ENCODE measurements around the gene TTBK2.

TTBK2 gene

DNA sequence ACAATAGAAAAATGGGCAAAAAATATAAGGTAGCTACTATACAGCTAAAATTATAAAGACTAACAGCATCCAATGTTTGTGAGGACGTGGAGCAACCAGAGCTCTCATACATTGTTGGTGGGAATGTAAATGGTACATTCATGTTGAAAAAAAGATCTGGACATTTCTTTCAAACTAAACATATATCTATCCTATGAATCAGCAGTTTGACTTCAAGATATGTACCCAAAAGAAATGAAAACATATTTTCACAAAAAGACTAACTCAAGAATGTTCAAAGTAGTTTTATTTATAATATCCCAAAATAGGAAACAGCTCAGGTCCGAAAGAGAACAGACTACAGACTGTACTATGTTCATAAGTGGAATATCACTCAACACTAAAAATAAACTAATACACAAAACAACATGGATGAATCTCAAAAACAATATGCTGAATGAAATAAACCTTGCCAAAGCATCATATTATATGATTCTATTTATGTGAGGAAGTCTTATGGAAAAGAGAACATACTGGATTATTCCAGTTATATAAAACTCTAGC, 8.8 kb upstream of the TTBK2 start:
- peaks cover 13% of the 10 kb centered on the region for H3K4me1 ChIP-seq (ENCODE audit: control insufficient read depth, insufficient read depth, low read length)
- no peaks in the 10 kb centered on the region for H3K36me3 ChIP-seq (ENCODE audit: insufficient read depth, low read length)
- H3K27me3 ChIP-seq (ENCODE audit: control insufficient read depth, insufficient read depth, low read length): no peaks in the 10 kb centered on the region
- H3K4me3 ChIP-seq (ENCODE audit: low read length): no peak overlapping the region
- peak overlapping the region; percentile 2 for H3K4me2 ChIP-seq (ENCODE audit: low read length)
- no peaks in the 10 kb centered on the region for H3K9me3 ChIP-seq (replicated peaks; ENCODE audit: low read length)
- H3K9ac ChIP-seq (ENCODE audit: low read depth, low read length): peak overlapping the region; percentile 12

DNA sequence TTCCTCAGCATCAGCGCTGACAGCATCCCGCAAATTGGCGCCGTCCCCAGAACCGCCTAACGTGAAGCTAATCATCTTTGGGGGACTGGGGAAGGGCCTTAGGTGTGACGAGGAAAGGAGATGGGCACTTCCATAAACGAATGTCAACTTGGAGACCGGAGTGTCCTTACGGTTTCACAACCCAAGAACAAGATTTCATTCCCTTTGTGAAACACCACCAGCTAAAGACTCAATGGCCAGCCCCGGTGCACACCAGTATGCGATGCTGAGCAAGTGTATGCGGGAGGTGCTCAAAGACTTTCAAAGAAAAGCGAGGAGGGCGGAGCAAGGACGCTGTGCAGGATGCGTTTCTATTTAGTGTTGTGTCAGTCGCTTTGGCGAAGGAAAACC, 759 bp upstream of the TTBK2 start:
- Histone ChIP-seq H3K9ac (ENCODE audit: low read depth, low read length) (peak overlapping the region; percentile 52), H3K36me3 (ENCODE audit: insufficient read depth, low read length) (no peaks in the 10 kb centered on the region), H3K9me3 (replicated peaks; ENCODE audit: low read length) (no peaks in the 10 kb centered on the region), H3K4me1 (ENCODE audit: control insufficient read depth, insufficient read depth, low read length) (peaks cover 20% of the 10 kb centered on the region), H3K27me3 (ENCODE audit: control insufficient read depth, insufficient read depth, low read length) (no peaks in the 10 kb centered on the region), H3K4me3 (ENCODE audit: low read length) (peak overlapping the region; percentile 75), H3K4me2 (ENCODE audit: low read length) (peak overlapping the region; percentile 92)

DNA sequence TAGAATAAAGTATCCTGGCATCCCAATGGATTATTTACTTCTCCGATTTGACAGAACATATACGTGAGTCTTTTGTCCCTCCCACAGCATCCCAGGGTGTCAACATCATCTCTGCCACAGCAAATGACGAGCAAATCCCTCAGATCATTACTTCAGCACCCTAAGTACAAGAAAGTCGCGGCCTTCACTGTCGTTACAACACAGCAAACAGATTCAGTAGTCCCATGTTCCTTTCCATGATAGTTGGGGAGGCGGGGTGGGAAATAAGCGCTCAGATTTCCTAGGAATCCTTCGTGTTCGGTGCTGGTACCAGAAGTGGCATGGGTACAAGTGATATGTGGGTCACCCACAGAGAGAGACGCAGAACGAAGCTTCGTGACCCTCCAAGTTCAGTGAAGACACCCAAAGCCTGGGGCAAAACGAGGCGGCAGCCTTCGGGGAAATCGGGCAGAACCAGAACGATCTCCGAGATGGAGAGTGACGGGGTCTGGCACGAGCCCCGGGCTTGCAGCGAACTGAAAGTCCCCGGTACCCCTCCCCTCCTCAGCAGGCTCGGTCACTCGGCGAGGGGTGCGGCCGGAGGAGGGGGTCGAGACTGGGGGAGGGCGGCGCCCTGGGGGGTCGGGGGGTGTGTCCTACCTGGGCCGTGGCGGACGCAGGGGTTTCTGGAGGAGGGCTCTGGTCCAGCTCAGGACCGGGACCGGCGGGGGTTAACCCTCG, 619 bp downstream of the TTBK2 start:
- Histone ChIP-seq H3K9me3 (replicated peaks; ENCODE audit: low read length) (no peaks in the 10 kb centered on the region), H3K4me1 (ENCODE audit: control insufficient read depth, insufficient read depth, low read length) (peaks cover 20% of the 10 kb centered on the region), H3K36me3 (ENCODE audit: insufficient read depth, low read length) (no peaks in the 10 kb centered on the region), H3K27me3 (ENCODE audit: control insufficient read depth, insufficient read depth, low read length) (no peaks in the 10 kb centered on the region), H3K4me3 (ENCODE audit: low read length) (peak overlapping the region; percentile 81), H3K4me2 (ENCODE audit: low read length) (peak overlapping the region; percentile 92), H3K9ac (ENCODE audit: low read depth, low read length) (peak overlapping the region; percentile 69)

DNA sequence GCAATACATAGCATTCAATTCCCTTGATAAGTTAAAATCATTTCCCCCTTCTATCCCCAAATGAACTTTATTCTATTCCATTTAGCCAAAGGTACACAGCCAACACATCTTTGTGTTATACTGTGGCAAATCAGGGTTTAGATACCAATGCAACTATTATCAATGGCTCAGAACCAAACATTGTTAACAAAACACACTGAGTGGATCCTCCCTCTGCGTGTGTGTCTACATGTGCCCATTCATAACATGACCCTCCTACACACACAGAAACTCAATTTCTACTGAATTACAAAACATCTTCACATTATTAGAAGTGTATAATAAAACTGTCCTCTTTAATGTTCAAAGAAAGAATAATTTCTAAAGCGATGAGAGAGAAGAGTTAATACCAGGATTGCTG, 1.3 kb downstream of the TTBK2 start:
- Histone ChIP-seq H3K4me2 (ENCODE audit: low read length) (peak overlapping the region; percentile 92), H3K4me1 (ENCODE audit: control insufficient read depth, insufficient read depth, low read length) (peaks cover 20% of the 10 kb centered on the region), H3K9ac (ENCODE audit: low read depth, low read length) (peak overlapping the region; percentile 69), H3K4me3 (ENCODE audit: low read length) (peak overlapping the region; percentile 81), H3K9me3 (replicated peaks; ENCODE audit: low read length) (no peaks in the 10 kb centered on the region), H3K27me3 (ENCODE audit: control insufficient read depth, insufficient read depth, low read length) (no peaks in the 10 kb centered on the region), H3K36me3 (ENCODE audit: insufficient read depth, low read length) (no peaks in the 10 kb centered on the region)

DNA sequence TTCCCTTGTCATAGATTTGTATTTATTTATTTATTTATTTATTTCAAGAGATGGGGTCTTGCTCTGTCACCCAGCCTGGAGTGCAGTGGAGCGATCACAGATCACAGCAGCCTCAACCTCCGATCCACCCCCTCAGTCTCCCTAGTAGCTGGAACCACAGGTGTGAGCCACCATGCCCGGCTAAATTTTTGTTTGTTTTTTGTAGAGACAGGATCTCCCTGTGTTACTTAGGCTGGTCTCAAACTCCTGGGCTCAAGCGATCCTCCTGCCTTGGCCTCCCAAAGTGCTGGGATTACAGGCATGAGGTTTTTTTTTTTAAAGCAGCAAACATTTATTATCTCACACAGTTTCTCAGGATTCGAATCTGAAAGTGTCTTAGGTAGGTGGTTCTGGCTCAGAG, 2.5 kb downstream of the TTBK2 start:
- Histone ChIP-seq H3K27me3 (ENCODE audit: control insufficient read depth, insufficient read depth, low read length) (no peaks in the 10 kb centered on the region), H3K36me3 (ENCODE audit: insufficient read depth, low read length) (no peaks in the 10 kb centered on the region), H3K4me3 (ENCODE audit: low read length) (no peak overlapping the region), H3K4me2 (ENCODE audit: low read length) (no peak overlapping the region), H3K4me1 (ENCODE audit: control insufficient read depth, insufficient read depth, low read length) (peaks cover 20% of the 10 kb centered on the region), H3K9me3 (replicated peaks; ENCODE audit: low read length) (no peaks in the 10 kb centered on the region), H3K9ac (ENCODE audit: low read depth, low read length) (no peak overlapping the region)

DNA sequence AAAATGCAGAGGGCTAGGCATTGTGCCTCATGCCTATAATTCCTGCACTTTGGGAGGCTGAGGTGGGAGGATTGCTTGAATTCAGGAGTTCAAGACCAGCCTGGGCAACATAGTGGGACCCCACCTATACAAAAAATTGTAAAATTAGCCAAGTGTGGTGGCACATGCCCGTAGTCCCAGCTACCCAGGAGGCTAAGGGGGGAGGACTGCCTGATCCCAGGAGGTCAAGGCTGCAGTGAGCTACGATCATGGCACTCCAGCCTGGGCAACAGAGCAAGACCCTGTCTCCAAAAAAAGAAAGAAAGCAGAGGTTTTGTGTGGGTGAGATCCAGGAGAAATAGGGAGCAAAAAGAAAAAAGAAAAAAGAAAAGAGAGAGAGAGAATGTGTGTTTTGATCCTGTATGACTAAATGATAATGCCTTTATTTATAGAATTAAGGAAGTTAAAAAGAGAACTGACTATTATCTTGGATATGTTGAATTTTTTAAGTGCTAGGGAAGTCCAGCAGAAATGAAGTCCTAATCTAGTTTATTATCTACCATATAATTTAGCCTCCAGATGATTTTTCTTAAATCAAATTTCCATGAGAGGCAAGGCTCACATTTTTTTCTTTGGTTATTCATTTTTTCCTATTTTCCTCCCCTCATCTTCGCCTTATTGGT, 4.8 kb downstream of the TTBK2 start:
- Histone ChIP-seq H3K9me3 (replicated peaks; ENCODE audit: low read length) (no peaks in the 10 kb centered on the region), H3K27me3 (ENCODE audit: control insufficient read depth, insufficient read depth, low read length) (no peaks in the 10 kb centered on the region), H3K9ac (ENCODE audit: low read depth, low read length) (no peak overlapping the region), H3K4me3 (ENCODE audit: low read length) (no peak overlapping the region), H3K4me2 (ENCODE audit: low read length) (no peak overlapping the region), H3K4me1 (ENCODE audit: control insufficient read depth, insufficient read depth, low read length) (peaks cover 10% of the 10 kb centered on the region), H3K36me3 (ENCODE audit: insufficient read depth, low read length) (no peaks in the 10 kb centered on the region)

DNA sequence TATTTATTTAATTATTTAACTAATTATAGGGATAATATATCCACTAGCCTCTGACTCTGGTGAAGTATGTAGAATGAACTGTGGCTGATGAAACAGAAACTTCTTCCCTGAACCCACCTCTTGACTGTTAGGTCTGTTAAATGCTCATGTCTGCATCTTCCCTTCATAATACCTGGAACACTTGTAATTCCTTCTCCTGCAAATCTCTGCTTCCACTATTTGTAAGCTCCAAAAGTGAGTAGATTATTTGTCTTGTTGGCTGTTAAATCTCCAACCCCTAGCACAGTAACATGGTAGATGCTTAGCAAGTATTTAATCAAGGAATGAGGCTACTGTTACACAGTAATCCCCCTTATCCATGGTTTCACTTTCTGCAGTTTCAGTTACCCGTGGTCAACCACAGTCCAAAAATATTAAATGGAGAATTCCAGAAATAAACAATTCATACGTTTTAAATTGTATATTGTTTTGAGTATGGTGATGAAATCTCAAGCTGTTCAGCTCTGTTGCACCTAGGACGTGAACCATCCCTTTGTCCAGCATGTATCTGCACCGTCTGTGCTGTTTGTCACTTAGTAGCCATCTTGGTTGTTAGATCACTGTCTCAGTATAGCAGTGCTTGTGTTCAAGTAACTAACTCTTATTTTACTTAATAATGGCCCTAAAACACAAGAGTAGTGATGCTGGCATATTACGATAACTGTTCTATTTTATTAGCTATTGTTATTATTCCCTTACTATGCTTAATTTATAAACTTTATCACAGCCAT, 5.7 kb downstream of the TTBK2 start:
- Histone ChIP-seq H3K9me3 (replicated peaks; ENCODE audit: low read length) (no peaks in the 10 kb centered on the region), H3K9ac (ENCODE audit: low read depth, low read length) (peak overlapping the region; percentile 22), H3K27me3 (ENCODE audit: control insufficient read depth, insufficient read depth, low read length) (no peaks in the 10 kb centered on the region), H3K36me3 (ENCODE audit: insufficient read depth, low read length) (no peaks in the 10 kb centered on the region), H3K4me3 (ENCODE audit: low read length) (peak overlapping the region; percentile 27), H3K4me2 (ENCODE audit: low read length) (peak overlapping the region; percentile 74), H3K4me1 (ENCODE audit: control insufficient read depth, insufficient read depth, low read length) (peaks cover 10% of the 10 kb centered on the region)

DNA sequence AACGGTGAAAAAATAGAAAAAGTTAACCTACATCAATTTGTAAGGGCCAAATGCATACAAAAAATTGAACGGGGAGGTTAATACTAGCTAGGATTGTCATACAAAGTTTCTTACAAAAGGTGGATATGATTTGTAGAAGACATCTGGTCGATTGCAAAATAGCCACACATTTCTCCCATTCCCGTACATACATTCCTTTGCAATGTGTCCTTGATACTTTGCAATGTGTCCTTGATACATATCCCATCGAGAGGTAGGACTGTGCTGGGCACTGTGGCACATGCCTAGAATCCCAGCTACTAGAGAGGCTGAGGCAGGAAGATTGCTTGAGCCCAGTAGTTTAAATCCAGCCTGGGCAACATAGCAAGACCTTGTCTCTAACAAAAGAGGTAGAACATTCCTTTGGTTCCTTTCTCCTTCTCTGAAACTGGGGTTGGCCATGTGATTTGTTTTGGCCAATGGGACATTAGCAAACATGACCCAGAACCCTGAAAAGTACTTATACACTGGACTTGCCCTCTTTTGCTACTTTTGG, 9.5 kb downstream of the TTBK2 start:
- Histone ChIP-seq H3K36me3 (ENCODE audit: insufficient read depth, low read length) (no peaks in the 10 kb centered on the region), H3K4me1 (ENCODE audit: control insufficient read depth, insufficient read depth, low read length) (no peaks in the 10 kb centered on the region), H3K4me2 (ENCODE audit: low read length) (no peak overlapping the region), H3K4me3 (ENCODE audit: low read length) (no peak overlapping the region), H3K27me3 (ENCODE audit: control insufficient read depth, insufficient read depth, low read length) (no peaks in the 10 kb centered on the region), H3K9me3 (replicated peaks; ENCODE audit: low read length) (no peaks in the 10 kb centered on the region), H3K9ac (ENCODE audit: low read depth, low read length) (no peak overlapping the region)

DNA sequence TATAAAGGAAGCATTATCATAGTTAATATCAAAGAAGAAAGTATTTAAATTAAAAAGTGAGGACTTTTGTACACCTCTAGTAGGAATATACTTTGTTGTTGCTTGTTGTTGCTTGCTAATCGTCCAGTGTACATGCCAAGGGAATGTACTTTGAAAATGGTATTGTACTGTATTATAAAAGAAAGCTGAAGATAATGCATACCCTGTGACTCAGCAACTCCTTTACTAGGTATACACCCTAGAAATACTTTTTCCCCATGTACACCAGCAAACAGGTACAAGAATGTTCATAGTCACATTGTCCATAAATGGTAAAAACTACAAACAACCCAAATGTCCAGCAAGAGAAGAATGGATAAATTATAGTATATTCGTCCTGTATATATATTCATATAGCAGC, 12.0 kb downstream of the TTBK2 start:
- no peak overlapping the region for H3K4me2 ChIP-seq (ENCODE audit: low read length)
- H3K4me1 ChIP-seq (ENCODE audit: control insufficient read depth, insufficient read depth, low read length): no peaks in the 10 kb centered on the region
- H3K9ac ChIP-seq (ENCODE audit: low read depth, low read length): no peak overlapping the region
- no peaks in the 10 kb centered on the region for H3K27me3 ChIP-seq (ENCODE audit: control insufficient read depth, insufficient read depth, low read length)
- H3K9me3 ChIP-seq (replicated peaks; ENCODE audit: low read length): no peaks in the 10 kb centered on the region
- no peaks in the 10 kb centered on the region for H3K36me3 ChIP-seq (ENCODE audit: insufficient read depth, low read length)
- no peak overlapping the region for H3K4me3 ChIP-seq (ENCODE audit: low read length)

DNA sequence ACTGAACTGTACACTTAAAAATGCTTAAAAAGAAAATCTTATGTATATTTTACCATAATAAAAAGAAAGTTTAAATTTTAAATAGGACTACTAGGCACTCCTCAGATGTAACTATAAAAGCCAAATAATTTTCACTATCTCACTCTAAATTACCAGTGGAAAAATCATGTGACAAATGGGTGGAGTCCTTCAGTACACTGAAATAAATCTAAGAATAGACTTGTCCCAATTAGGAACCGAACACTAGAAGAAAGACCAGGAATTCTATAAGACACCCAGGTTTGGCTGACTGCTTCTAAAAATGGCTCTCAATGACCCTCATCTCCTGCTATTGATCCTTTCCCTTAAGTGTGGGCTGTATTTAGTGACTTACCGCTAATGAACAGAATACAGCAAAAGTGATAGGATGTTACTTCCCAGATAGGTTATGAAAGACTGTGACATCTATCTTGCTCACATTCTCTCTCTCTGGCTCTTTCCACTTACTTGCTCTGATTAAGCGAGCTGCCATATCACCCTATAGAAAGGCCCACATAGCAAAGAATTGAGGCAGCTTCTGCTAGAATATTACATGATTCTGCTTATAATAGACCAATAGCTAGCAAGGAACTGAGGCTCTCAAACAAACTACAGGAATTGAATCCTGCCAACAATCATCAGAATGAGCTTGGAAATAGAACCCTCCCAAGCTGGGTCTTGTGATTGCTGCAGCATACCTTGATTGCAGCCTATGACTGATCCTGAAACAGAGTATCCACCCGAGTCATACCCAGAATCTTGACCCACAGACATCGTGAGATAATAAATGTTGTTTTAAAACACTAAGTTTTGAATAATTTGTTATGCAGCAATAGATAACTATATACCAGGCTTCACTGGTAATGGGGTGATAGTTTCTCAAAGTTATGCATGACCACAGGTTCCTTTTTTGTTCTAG, 16.9 kb downstream of the TTBK2 start:
- Histone ChIP-seq H3K4me3 (ENCODE audit: low read length) (no peak overlapping the region), H3K9me3 (replicated peaks; ENCODE audit: low read length) (no peaks in the 10 kb centered on the region), H3K36me3 (ENCODE audit: insufficient read depth, low read length) (no peaks in the 10 kb centered on the region), H3K9ac (ENCODE audit: low read depth, low read length) (no peak overlapping the region), H3K4me2 (ENCODE audit: low read length) (no peak overlapping the region), H3K4me1 (ENCODE audit: control insufficient read depth, insufficient read depth, low read length) (no peaks in the 10 kb centered on the region), H3K27me3 (ENCODE audit: control insufficient read depth, insufficient read depth, low read length) (no peaks in the 10 kb centered on the region)

Data from skeletal muscle satellite cell (primary cell).